ENCODE measurements around the gene LMOD2.

GRCh38 chr7:123665157-123665556 lies 9.5 kb downstream of the LMOD2 start:
- TF ChIP-seq, protein P1, sequence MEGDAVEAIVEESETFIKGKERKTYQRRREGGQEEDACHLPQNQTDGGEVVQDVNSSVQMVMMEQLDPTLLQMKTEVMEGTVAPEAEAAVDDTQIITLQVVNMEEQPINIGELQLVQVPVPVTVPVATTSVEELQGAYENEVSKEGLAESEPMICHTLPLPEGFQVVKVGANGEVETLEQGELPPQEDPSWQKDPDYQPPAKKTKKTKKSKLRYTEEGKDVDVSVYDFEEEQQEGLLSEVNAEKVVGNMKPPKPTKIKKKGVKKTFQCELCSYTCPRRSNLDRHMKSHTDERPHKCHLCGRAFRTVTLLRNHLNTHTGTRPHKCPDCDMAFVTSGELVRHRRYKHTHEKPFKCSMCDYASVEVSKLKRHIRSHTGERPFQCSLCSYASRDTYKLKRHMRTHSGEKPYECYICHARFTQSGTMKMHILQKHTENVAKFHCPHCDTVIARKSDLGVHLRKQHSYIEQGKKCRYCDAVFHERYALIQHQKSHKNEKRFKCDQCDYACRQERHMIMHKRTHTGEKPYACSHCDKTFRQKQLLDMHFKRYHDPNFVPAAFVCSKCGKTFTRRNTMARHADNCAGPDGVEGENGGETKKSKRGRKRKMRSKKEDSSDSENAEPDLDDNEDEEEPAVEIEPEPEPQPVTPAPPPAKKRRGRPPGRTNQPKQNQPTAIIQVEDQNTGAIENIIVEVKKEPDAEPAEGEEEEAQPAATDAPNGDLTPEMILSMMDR (tag by site-specific recombination; IDR thresholded peaks at IDR 0.05), result no peak
- TF ChIP-seq ZNF24 (tag by site-specific recombination; IDR thresholded peaks at IDR 0.05), result no peak

Data from HEK293 (cell line).